Activated CD4-positive, alpha-beta T cell treated with anti-CD3 and anti-CD28 coated beads for 1 hour (primary cell): ENCODE results near the gene CDYL.

Source experiments
- DNase-seq: peaks from one replicate; pipeline ENCODE4 v3.0.0-alpha.2; 2020

The CDYL gene

DNA sequence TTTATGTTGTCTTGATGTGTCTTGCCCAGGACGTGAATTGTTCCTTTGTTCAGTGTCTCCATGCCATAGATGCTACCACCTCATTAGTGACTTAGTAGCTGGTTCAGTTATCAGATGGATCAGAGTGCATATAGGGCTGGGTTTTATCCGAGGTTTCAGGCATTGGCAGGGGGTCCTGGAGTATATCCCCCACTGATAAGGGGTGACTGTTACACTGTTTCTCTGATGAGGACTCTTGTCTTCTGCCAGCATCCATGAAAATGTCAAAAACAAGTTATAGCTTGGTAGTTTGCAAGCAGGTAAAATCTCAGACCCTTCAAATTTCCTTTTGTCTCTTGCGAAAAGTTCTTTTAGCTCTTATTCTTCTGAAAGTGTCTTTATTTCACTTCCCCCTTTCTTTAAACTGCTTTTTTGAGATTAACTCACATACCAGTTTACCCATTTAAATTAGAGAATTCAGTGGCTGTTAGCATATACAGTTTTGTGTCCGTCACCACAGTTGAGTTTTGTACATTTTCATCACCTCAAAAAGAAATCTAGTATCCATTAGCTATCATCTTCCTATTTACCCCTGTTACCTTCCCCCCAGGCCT, 109.2 kb downstream of the CDYL start:
- DNase-seq: no peak

GRCh38 chr6:4888841-4889240, 112.6 kb downstream of the CDYL start:
- DNase-seq: no peak

DNA sequence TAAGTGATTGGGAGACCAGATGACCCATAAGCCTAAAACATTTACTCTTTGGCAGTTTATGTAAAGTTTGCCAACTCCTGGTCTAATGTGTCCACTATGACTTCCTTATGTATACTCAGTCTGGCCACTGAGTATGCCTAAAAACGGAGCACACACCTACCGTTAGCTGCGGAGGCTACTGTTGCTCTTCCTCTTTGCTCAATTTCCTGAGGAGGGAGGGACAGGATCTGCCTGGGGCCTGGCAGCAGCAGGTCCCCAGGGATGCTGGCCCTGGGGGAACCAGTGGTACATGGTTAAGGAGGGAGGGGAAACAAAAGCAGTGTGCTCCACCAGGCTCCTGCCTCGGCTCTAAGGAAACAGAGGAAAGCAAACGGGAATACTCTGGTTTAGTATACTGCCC, 113.5 kb downstream of the CDYL start:
- DNase-seq: no peak

GRCh38 chr6:4890191-4890590, 114.0 kb downstream of the CDYL start:
- DNase-seq: no peak

GRCh38 chr6:4890627-4891026, 114.4 kb downstream of the CDYL start:
- DNase-seq: no peak

DNA sequence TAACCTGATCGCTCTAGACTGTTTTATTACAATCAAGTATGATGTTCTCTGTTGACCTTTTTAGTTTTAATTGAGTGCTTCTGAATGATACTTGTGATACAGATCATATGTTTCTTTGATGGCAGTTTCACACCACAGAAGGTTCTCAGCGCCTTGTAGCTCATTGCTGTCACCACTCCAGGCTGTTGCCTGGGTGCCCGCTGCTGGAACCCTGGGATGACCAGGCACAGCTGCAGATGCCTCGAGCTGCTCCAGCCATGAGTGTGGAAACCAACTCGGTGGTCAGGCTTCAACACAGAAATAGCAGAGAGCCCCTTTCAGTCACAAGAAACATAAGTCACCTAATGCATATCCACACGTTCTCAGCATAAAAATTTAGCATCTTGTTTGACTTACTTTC, 114.9 kb downstream of the CDYL start:
- no peak for DNase-seq

- no peak for DNase-seq
Observed at GRCh38 chr6:4892785-4893485, 116.7 kb downstream of the CDYL start.

- DNase-seq: no peak
Observed at GRCh38 chr6:4894049-4894448, 117.8 kb downstream of the CDYL start.

GRCh38 chr6:4895971-4896370, 119.8 kb downstream of the CDYL start:
- no peak for DNase-seq

GRCh38 chr6:4896401-4896800, 120.2 kb downstream of the CDYL start:
- no peak for DNase-seq

DNA sequence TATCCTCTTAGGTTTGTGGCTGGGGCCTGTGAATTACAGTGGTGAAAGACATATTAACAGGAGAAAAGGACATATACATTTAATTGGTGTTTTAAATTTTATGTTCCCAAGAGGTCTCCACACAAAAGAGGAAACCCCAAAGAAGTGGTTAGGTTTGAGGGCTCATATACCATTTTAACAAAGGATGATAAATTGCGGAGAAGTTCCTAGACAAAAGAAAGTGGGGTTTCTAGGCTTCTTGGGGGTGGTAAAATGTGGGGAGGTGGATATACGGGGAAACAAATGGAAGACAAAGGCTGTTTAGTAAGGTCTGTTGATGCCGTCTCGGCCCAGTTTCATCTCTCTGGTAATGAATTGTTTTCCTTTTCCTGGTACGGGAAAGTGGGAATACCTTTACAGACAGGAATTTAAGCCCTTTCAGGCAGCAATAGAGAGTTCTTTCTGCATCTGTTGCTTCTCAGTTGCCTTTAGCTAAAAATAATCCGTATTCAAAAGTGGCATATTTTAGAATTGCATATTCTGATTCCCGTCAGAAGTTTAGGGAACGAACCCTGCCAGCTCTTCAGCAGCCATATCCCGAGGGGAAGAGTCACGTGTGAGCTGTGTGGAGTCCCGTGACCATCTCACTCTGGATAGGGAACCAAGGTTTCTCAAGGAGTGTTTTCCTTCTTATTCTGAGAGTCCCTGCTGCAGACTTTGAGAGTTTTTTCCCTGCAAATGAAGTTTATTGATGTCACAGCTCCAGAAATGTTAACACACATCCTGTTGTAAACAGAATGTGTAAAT, 123.2 kb downstream of the CDYL start:
- no peak for DNase-seq

- no peak for DNase-seq
Observed at GRCh38 chr6:4901386-4902061, 125.3 kb downstream of the CDYL start.

DNA sequence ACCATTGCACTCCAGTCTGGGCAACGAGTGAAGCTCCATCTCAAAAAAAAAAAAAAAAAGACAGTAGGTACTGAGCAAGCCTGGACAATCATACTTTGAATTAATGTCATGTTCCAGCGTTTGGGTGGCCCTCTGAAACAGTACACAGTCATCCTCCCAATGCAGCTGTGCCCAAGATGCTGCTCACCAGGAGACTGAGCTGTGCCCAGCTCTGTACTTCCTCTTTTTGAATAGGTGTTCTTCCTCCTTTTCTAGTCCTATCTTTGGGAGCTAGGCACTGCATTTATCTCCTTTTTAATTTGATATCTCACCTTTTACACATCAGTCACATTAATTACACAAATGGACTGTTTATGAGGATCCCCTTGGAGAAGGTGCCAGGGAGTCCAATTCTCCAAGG, 126.2 kb downstream of the CDYL start:
- DNase-seq: no peak

DNA sequence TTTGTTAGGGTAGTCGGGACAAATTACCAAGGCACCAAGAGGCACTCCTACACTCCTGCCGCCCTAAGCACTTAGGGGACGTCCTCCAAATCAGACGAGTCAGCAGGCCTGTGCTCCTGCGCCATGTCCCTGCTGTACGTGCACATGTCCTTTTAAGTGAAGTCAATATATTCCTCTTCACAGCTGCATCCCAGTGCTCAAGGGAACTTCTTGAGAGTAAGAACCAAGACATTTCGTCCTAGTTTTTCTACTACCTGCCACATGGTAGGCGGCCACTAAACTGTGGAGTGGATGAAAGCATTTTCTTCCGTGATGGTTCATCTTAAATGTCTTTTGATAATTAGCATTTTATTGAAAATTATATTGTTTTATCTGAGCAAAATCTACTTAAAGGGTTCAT, 126.9 kb downstream of the CDYL start:
- no peak for DNase-seq

DNA sequence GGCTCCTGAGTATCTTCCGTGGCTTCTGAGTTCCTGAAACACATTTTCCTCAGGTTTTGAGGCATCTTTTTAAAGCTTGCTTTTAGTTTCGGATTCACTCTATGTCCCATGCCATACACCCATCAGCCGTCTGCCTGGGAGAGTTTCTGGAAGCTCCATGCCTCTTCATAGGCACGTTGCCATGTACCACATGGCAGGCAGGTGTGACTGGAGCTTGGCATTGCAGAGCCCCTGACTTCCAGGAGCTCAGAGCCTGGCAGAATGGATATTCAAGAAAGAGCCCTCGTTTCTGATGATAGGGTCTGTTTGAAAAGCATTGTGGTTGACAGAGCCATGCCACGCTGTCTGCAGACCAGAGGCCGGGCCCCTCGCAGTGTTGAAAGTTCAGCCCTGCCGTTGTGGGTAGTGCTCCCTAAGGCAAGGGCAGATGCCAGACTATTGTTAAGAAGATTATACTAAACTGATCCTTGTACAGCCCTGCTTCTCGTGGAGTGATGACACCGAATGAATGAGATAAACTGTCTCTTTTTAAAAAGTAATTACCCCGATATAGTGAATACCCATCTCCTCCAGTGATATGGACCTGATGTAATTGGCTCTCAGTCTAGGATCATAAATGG, 127.7 kb downstream of the CDYL start:
- no peak for DNase-seq

DNA sequence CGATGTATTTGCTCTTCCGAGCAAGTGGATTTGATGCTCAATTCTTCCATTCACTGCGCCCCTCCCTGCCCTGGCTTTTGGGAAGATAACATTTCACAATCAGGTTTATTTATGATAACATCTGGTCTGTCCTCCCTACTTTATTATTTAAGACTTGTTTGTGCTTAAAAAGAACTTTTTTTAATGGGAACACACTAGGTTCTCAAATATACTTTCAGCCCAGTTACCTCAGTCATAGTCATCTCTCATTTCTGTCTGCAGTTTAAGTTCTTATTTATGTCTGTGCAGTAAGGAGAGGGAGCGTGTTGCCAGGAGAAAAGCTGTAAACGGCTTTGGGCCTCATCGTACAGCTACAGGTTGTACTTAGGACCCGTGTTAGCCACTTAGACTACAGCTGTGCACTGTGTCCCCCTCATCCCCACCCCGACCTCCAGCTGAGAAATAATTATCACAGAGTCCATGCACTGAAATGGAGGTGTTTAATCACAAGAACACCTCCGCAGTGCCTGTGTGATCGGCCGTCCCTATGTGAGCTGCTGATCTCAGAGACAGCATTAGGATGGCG, 128.3 kb downstream of the CDYL start:
- DNase-seq: no peak

GRCh38 chr6:4905826-4906225, 129.6 kb downstream of the CDYL start:
- DNase-seq: no peak

GRCh38 chr6:4906293-4907276, 130.4 kb downstream of the CDYL start:
- DNase-seq: no peak

GRCh38 chr6:4907602-4908001, 131.4 kb downstream of the CDYL start:
- no peak for DNase-seq

DNA sequence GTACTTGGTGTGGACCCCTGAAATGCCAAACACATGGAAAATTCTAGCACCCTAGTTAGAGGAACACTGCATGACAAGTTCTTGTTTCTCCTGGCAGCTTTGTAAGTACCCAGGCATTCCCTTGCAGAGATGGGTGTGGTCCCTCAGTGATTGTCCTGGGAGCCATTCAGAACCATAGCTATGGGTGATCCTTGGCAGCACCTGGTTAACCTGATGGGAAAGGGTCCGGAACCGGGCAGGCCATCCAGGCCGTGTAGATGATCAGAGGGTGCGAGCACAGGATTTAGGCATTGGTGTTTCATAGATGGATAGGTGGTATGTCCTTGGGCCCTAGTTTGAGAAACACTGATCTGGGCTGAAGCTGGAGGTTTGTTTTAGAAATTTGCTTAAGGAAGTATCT, 131.9 kb downstream of the CDYL start:
- no peak for DNase-seq

DNA sequence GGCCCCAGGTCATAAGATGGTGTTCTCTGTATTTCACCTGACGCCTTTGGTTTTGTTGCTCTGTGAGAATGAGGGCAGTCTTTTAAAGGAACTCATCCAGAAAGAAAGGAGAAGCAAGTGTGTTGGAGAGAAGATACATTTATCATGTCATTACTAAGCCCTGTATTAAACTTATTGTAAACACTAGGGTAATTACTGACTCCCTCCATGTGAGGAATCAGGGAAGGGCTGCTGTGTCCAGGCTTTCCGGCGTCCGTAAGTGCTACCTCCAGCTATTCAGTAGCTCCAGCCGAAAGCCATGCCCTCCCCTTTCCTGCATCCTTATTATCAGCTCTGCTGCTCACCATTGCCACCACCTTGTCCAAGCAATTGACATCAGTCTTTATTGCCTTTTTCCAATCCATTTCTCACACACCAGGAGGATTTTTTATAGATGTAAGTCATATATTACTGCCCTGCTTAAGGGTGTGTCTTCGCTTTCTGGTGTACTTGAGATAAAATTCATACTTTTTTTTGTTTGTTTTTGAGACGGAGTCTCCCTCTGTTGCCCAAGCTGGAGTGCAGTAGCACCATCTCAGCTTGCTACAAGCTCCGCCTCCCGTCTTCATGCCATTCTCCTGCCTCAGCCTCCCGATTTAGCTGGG, 133.0 kb downstream of the CDYL start:
- no peak for DNase-seq
